DND-41 (cell line): ENCODE data around the gene CD2AP.

Experiments used
- ATAC-seq: fragments of 200-7000 bp; cut with Tn5 transposase; 3 replicates; pipeline ENCODE4 v1.9.1; 2021; ENCODE audit warnings: low read depth; ENCODE audit not compliant: insufficient read depth
- DNase-seq: peaks from one replicate; pipeline ENCODE4 v3.0.0-alpha.2; 2020
- H2AFZ ChIP-seq: 2 replicates; pipeline ENCODE4 v1.6.0; 2012; ENCODE audit warnings: low read depth, low read length
- H3K27ac ChIP-seq: 2 replicates; pipeline ENCODE4 v1.5.1; 2012; ENCODE audit warnings: low read length, inconsistent platforms
- H3K27me3 ChIP-seq: fragments of 200-600 bp; sonication (generic); 2 replicates; pipeline ENCODE4 v1.6.0; 2012; ENCODE audit warnings: low read length, mild to moderate bottlenecking, inconsistent platforms; ENCODE audit not compliant: insufficient read depth, poor library complexity
- H3K36me3 ChIP-seq: 2 replicates; pipeline ENCODE4 v1.5.1; 2012; ENCODE audit warnings: low read length, inconsistent platforms; ENCODE audit not compliant: insufficient read depth
- H3K4me1 ChIP-seq: 2 replicates; pipeline ENCODE4 v1.5.1; 2012; ENCODE audit warnings: mild to moderate bottlenecking, low read length; ENCODE audit not compliant: insufficient read depth
- H3K4me2 ChIP-seq: 2 replicates; pipeline ENCODE4 v1.6.0; 2012; ENCODE audit warnings: mild to moderate bottlenecking, moderate library complexity, low read length, inconsistent platforms; ENCODE audit not compliant: insufficient read depth
- H3K4me3 ChIP-seq, 2 experiments: fragments of 200-600 bp in 1 of 2; shearing (Covaris generic) in 1 of 2; 2 replicates each; pipeline ENCODE4 v1.5.1; 2012 to 2016; ENCODE audit warnings: inconsistent platforms in 2 of 2, low read length in 2 of 2, mild to moderate bottlenecking in 2 of 2, low read depth in 1 of 2, moderate library complexity in 1 of 2
- H3K79me2 ChIP-seq: 2 replicates; pipeline ENCODE4 v1.6.0; 2012; ENCODE audit warnings: low read length, inconsistent platforms; ENCODE audit not compliant: insufficient read depth
- H3K9ac ChIP-seq: 2 replicates; pipeline ENCODE4 v1.6.0; 2012; ENCODE audit warnings: low read depth, mild to moderate bottlenecking, inconsistent platforms, low read length, moderate library complexity
- H3K9me3 ChIP-seq: 2 replicates; pipeline ENCODE4 v1.5.1; 2012; ENCODE audit warnings: low read length, moderate library complexity, mild to moderate bottlenecking, inconsistent platforms; ENCODE audit not compliant: insufficient read depth, severe bottlenecking
- H4K20me1 ChIP-seq: 2 replicates; pipeline ENCODE4 v1.6.0; 2012; ENCODE audit warnings: low read length; ENCODE audit not compliant: insufficient read depth
- CTCF ChIP-seq: IDR thresholded peaks from 2 replicates; pipeline ENCODE4 v1.5.1; 2012; ENCODE audit warnings: borderline replicate concordance, low read length, moderate library complexity, mild to moderate bottlenecking; ENCODE audit not compliant: poor library complexity, severe bottlenecking; ENCODE audit errors: extremely low read depth
- EZH2 ChIP-seq: IDR thresholded peaks from 3 replicates; pipeline ENCODE4 v1.6.1; 2012; ENCODE audit warnings: borderline replicate concordance, low read depth, mild to moderate bottlenecking, moderate library complexity, low read length, inconsistent platforms; ENCODE audit not compliant: severe bottlenecking

The CD2AP gene

DNA sequence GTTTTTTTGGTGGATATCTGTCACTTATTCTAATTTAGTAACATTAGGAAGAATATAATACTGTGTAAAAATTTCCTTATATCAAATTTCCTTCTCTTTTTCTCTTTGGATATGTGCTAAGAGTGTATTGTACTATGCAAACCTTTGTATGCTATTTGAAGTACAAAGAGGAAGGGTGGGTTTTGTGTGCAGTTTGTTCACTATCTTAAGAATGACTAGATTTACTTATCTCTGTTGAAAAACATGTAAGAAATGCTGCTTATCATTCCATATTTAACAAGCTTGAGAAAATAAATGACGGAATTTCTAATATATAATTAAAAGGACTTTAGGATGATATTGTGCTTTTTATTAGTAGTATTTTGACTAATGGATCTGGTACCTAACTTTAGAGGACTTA, 13.1 kb downstream of the CD2AP start:
- no peak for TF ChIP-seq EZH2
- no peak for TF ChIP-seq CTCF
- Histone ChIP-seq H3K27me3 (no peaks in the 10 kb centered on the region), H3K27ac (no peak overlapping the region), H3K4me2 (no peak overlapping the region), H3K9ac (no peak overlapping the region), H3K79me2 (peaks cover 95% of the 10 kb centered on the region), H2AFZ (no peak overlapping the region), H3K36me3 (no peaks in the 10 kb centered on the region), H3K9me3 (no peaks in the 10 kb centered on the region), H3K4me1 (no peaks in the 10 kb centered on the region), H3K4me3 (no peak overlapping the region), H4K20me1 (peaks cover 40% of the 10 kb centered on the region; the same call in 1 of the 2 replicates)
- no peak for ATAC-seq
- no peak for DNase-seq

GRCh38 chr6:47492355-47492754, 14.8 kb downstream of the CD2AP start:
- peaks cover 96% of the 10 kb centered on the region for H3K79me2 ChIP-seq
- no peak overlapping the region for H2AFZ ChIP-seq
- H3K4me1 ChIP-seq: no peaks in the 10 kb centered on the region
- ATAC-seq (no peak), DNase-seq (no peak)
- no peaks in the 10 kb centered on the region for H3K27me3 ChIP-seq
- no peak overlapping the region for H3K9ac ChIP-seq
- no peaks in the 10 kb centered on the region for H3K9me3 ChIP-seq
- no peaks in the 10 kb centered on the region for H3K36me3 ChIP-seq
- H3K4me3 ChIP-seq: no peak overlapping the region
- H4K20me1 ChIP-seq: peaks cover 35% of the 10 kb centered on the region; the same call in 1 of the 2 replicates
- no peak overlapping the region for H3K4me2 ChIP-seq
- no peak for TF ChIP-seq EZH2
- no peak overlapping the region for H3K27ac ChIP-seq

- Histone ChIP-seq H3K79me2 (peaks cover 99% of the 10 kb centered on the region), H4K20me1 (peaks cover 40% of the 10 kb centered on the region; the same call in 1 of the 2 replicates), H3K4me1 (no peaks in the 10 kb centered on the region), H2AFZ (no peak overlapping the region), H3K4me2 (no peak overlapping the region), H3K9ac (no peak overlapping the region), H3K36me3 (no peaks in the 10 kb centered on the region), H3K9me3 (no peaks in the 10 kb centered on the region), H3K27me3 (no peaks in the 10 kb centered on the region), H3K4me3 (no peak overlapping the region), H3K27ac (no peak overlapping the region)
- TF ChIP-seq CTCF: no peak
- TF ChIP-seq EZH2: no peak
- ATAC-seq (no peak), DNase-seq (no peak)
These were observed 17.6 kb downstream of the CD2AP start for GRCh38 chr6:47495207-47495606.

- no peaks in the 10 kb centered on the region for H3K27me3 ChIP-seq
- TF ChIP-seq CTCF (no peak), EZH2 (no peak)
- no peak overlapping the region for H3K27ac ChIP-seq
These were observed 18.5 kb downstream of the CD2AP start for GRCh38 chr6:47495954-47496545.

More at GRCh38 chr6:47495954-47496545, 18.5 kb downstream of the CD2AP start:
- Histone ChIP-seq H3K36me3 (no peaks in the 10 kb centered on the region), H2AFZ (no peak overlapping the region), H3K9me3 (no peaks in the 10 kb centered on the region), H3K79me2 (peaks cover 98% of the 10 kb centered on the region), H3K9ac (no peak overlapping the region), H3K4me2 (no peak overlapping the region), H3K4me1 (no peaks in the 10 kb centered on the region), H4K20me1 (peaks cover 36% of the 10 kb centered on the region; the same call in 1 of the 2 replicates), H3K4me3 (no peak overlapping the region)
- DNase-seq: no peak
- ATAC-seq: no peak
